ENCODE measurements around the gene HOXC9. TPM values are rescaled to one million over a fixed set of nuclear protein-coding genes. Genes with fewer than 3 reads are reported as not detected.

The HOXC9 gene
- total RNA-seq: not detected

- no peak for DNase-seq
These were observed at the start of gene HOXC9 for GRCh38 chr12:54000116-54001114. HOXC9 (plus strand) TSS chr12:54000161; CDS start chr12:54000189, 28 bp downstream.

GRCh38 chr12:53950437-53950773 lies 49.6 kb upstream of the HOXC9 start:
- no peak for DNase-seq

- no peak for DNase-seq
These were observed 49.0 kb upstream of the HOXC9 start for GRCh38 chr12:53950789-53951576.

- DNase-seq: no peak
These were observed 48.2 kb upstream of the HOXC9 start for GRCh38 chr12:53951577-53952334.

GRCh38 chr12:53952335-53952694 lies 47.6 kb upstream of the HOXC9 start:
- DNase-seq: no peak

- no peak for DNase-seq
These were observed 46.9 kb upstream of the HOXC9 start for GRCh38 chr12:53952871-53953734.

- DNase-seq: no peak
These were observed 45.9 kb upstream of the HOXC9 start for GRCh38 chr12:53953831-53954693.

GRCh38 chr12:53954694-53955035 lies 45.3 kb upstream of the HOXC9 start, which contains the start of gene HOXC12:
HOXC12 (plus strand) TSS chr12:53954903; CDS start chr12:53954930, 27 bp downstream.
- no peak for DNase-seq

GRCh38 chr12:53955036-53955775 lies 44.8 kb upstream of the HOXC9 start:
- DNase-seq: no peak

- no peak for DNase-seq
These were observed 44.1 kb upstream of the HOXC9 start for GRCh38 chr12:53955776-53956250.

- DNase-seq: no peak
These were observed 43.6 kb upstream of the HOXC9 start for GRCh38 chr12:53956251-53956887.

- no peak for DNase-seq
These were observed 42.9 kb upstream of the HOXC9 start for GRCh38 chr12:53956914-53957536.

GRCh38 chr12:53958128-53958527 lies 41.8 kb upstream of the HOXC9 start:
- DNase-seq: no peak

- DNase-seq: no peak
These were observed 40.6 kb upstream of the HOXC9 start for GRCh38 chr12:53959314-53959713.

- no peak for DNase-seq
These were observed 39.6 kb upstream of the HOXC9 start for GRCh38 chr12:53960187-53961024.

- DNase-seq: no peak
These were observed 38.8 kb upstream of the HOXC9 start for GRCh38 chr12:53961025-53961761.

GRCh38 chr12:53963005-53963404 lies 37.0 kb upstream of the HOXC9 start:
- no peak for DNase-seq

Measured in effector CD4-positive, alpha-beta T cell (primary cell).